ENCODE measurements around the gene ARMH1. TPM values are rescaled to one million over a fixed set of nuclear protein-coding genes. Genes with fewer than 3 reads are reported as not detected.

ARMH1 gene
- total RNA-seq, 1 donor from 2014 or later, result 14.5 TPM

DNA sequence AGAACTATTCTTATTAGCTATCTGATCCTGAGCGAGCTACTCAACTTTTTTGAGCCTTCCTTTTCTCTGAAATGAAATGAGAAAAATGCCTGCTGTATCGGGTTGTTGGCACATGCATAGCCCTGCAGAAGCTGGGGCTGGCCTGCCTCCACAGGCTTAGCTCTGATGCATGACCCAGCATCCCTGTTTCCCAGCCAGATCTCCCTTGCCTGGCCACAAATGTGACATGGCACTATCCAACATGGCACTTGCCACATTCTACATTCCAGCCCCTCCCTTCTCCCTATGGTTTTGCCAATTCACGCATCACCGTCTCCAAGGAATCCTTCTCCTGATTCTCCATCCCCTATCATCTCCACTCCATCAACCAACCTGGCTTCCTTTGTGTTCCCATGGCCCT lies 42.6 kb downstream of the ARMH1 start:
- TF ChIP-seq, protein P1, sequence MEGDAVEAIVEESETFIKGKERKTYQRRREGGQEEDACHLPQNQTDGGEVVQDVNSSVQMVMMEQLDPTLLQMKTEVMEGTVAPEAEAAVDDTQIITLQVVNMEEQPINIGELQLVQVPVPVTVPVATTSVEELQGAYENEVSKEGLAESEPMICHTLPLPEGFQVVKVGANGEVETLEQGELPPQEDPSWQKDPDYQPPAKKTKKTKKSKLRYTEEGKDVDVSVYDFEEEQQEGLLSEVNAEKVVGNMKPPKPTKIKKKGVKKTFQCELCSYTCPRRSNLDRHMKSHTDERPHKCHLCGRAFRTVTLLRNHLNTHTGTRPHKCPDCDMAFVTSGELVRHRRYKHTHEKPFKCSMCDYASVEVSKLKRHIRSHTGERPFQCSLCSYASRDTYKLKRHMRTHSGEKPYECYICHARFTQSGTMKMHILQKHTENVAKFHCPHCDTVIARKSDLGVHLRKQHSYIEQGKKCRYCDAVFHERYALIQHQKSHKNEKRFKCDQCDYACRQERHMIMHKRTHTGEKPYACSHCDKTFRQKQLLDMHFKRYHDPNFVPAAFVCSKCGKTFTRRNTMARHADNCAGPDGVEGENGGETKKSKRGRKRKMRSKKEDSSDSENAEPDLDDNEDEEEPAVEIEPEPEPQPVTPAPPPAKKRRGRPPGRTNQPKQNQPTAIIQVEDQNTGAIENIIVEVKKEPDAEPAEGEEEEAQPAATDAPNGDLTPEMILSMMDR (IDR thresholded peaks at IDR 0.05), result no peak
- DNase-seq (no peak), ATAC-seq (no peak)
- peaks cover 18% of the 10 kb centered on the region for H3K4me1 ChIP-seq
- intact Hi-C loops (cut with DNase I), result no loop called here
- no peak overlapping the region for H3K4me3 ChIP-seq
- no peaks in the 10 kb centered on the region for H3K9me3 ChIP-seq
- H3K27me3 ChIP-seq (ENCODE audit: low read depth), result no peaks in the 10 kb centered on the region
- no peak overlapping the region for H3K27ac ChIP-seq
- H3K36me3 ChIP-seq, result no peaks in the 10 kb centered on the region

DNA sequence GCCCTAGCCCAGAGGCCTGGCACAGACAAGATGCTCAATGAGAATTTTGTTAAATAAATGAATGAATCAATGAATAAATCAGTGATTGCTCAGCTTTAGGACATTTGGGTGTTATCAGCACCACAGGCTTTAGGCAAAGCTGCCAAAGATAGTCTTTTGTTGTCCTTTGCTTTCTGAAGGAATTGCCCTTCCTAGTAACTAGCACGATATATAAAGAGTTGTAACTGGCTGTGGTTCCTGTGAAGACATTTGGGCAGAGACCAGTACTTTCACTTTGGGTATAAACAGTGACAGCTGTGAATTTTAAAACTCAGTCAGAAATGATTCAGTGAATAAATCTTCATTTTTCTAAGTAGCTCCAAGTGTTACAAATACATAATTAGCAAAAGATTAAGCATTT lies 43.1 kb downstream of the ARMH1 start:
- Histone ChIP-seq H3K27me3 (ENCODE audit: low read depth) (no peaks in the 10 kb centered on the region), H3K27ac (no peak overlapping the region), H3K36me3 (no peaks in the 10 kb centered on the region), H3K4me3 (no peak overlapping the region), H3K4me1 (peaks cover 18% of the 10 kb centered on the region), H3K9me3 (no peaks in the 10 kb centered on the region)
- intact Hi-C loops (cut with DNase I), result no loop called here
- DNase-seq, result no peak
- TF ChIP-seq, protein P1 (IDR thresholded peaks at IDR 0.05), result no peak
- ATAC-seq, result no peak

DNA sequence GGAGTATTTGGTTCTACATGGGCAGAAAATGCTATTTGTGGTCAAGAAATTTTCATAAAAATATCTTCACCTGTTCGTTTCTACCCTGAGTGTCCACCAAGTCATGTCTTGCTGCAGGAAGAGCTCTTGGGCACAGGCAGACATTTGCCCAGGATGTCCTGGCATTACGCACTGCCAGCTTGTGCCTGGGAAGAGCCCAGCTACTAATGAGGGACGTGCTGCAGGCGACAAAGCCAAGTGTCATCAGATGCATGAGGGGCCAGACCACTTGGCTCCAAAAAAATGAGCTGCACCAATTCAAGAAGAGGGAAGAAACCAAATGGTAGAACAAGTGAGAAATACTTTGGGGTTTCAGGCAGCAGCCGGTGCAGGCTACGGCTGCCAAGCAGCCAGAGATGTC lies 43.6 kb downstream of the ARMH1 start:
- H3K36me3 ChIP-seq, result no peaks in the 10 kb centered on the region
- ATAC-seq (no peak), DNase-seq (no peak)
- no peaks in the 10 kb centered on the region for H3K27me3 ChIP-seq (ENCODE audit: low read depth)
- TF ChIP-seq, protein P1 (IDR thresholded peaks at IDR 0.05), result no peak
- no peaks in the 10 kb centered on the region for H3K9me3 ChIP-seq
- no peak overlapping the region for H3K27ac ChIP-seq
- intact Hi-C loops (cut with DNase I), result no loop called here
- H3K4me3 ChIP-seq, result no peak overlapping the region
- H3K4me1 ChIP-seq, result peaks cover 18% of the 10 kb centered on the region

DNA sequence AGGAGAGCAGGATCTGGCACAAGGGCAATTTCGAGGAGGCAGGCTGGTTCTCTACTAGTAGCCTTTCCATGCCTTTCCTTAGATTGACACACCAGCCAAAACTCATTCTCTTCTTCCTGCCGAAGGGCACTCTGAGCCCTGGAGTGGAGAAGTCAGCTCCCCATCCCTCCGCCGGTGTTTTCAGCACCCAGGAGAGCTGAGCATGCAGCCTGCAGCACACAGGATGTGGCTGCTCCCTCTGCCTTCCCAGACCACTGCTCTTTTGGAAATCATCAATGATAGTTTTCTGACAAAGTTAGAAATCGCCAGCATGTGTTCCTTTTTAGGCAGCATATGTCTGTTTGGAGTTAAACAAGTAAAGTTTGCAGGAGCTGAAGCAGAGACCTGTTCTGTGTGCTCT lies 44.8 kb downstream of the ARMH1 start:
- TF ChIP-seq, protein P1 (IDR thresholded peaks at IDR 0.05), result no peak
- no peaks in the 10 kb centered on the region for H3K9me3 ChIP-seq
- H3K27ac ChIP-seq, result no peak overlapping the region
- peaks cover 18% of the 10 kb centered on the region for H3K4me1 ChIP-seq
- no peaks in the 10 kb centered on the region for H3K27me3 ChIP-seq (ENCODE audit: low read depth)
- no peaks in the 10 kb centered on the region for H3K36me3 ChIP-seq
- ATAC-seq (no peak), DNase-seq (no peak)
- no peak overlapping the region for H3K4me3 ChIP-seq
- intact Hi-C loops (cut with DNase I), result no loop called here

DNA sequence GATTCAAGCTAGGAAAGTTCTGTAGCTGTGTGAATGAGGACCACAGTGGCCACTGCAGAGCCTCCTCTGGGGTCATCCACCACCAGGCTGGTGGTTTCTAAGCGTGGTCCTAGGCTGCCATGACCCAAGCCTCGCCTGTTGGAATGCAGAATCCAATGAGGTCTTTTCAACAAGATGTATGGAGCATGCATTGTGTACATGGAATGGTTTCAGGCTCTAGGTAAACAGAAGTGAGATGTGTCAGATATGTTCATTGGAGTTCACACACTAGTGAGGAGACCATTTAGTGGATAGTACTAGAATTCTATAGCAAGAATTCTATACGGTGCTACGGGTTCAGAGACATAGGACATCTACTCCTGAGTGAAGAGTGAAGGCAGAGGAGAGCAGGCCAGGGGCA lies 45.8 kb downstream of the ARMH1 start:
- no peak for ATAC-seq
- H3K27ac ChIP-seq, result no peak overlapping the region
- intact Hi-C loops (cut with DNase I), result no loop called here

More for the DNA sequence above, 45.8 kb downstream of the ARMH1 start:
- H3K27me3 ChIP-seq (ENCODE audit: low read depth), result no peaks in the 10 kb centered on the region
- TF ChIP-seq, protein P1 (IDR thresholded peaks at IDR 0.05), result no peak
- H3K9me3 ChIP-seq, result no peaks in the 10 kb centered on the region
- no peaks in the 10 kb centered on the region for H3K36me3 ChIP-seq
- no peak overlapping the region for H3K4me3 ChIP-seq
- no peak for DNase-seq
- H3K4me1 ChIP-seq, result peaks cover 10% of the 10 kb centered on the region

All from lower lobe of right lung (tissue), 2 donors.